Ovary (tissue), 3 donors: ENCODE results near the gene LRMDA.

Experiments used
- POLR2A ChIP-seq: fragments of 450-650 bp; IDR thresholded peaks from one replicate; pipeline ENCODE4 v1.6.1; 2017; ENCODE audit warnings: antibody characterized with exemption, mild to moderate bottlenecking, moderate library complexity
- TF ChIP-seq, protein P1 (sequence below), 3 donors: fragments of 450-650 bp in 2 of 3; fragments of 200-600 bp in 1 of 3; IDR thresholded peaks; one replicate each; pipeline versions ENCODE4 v1.5.1 to v1.8.0; 2016 to 2022; ENCODE audit warnings: antibody characterized with exemption in 3 of 3, mild to moderate bottlenecking in 1 of 3
- donor health status: DM: no; HTN: no; CAD: no.

DNA sequence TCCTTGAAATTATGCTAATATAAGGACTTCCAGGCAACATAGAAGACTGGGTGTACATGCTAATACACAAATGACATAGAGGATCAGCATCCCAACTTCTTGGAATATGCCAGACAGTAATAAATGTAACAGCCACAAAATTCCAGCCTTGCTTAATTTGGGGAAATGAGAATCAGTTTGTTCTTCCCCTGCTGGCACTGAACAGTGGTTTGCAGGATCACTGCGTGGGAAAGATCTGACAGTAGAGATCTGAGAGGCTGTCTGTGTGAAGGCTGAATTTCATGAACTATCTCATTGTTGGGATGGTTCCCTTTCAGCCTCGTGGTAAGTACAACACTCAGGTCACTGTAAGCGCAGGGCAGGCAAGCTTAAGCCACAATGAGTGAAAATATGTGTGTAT lies 1078.0 kb downstream of the LRMDA start:
- TF ChIP-seq, protein P1, sequence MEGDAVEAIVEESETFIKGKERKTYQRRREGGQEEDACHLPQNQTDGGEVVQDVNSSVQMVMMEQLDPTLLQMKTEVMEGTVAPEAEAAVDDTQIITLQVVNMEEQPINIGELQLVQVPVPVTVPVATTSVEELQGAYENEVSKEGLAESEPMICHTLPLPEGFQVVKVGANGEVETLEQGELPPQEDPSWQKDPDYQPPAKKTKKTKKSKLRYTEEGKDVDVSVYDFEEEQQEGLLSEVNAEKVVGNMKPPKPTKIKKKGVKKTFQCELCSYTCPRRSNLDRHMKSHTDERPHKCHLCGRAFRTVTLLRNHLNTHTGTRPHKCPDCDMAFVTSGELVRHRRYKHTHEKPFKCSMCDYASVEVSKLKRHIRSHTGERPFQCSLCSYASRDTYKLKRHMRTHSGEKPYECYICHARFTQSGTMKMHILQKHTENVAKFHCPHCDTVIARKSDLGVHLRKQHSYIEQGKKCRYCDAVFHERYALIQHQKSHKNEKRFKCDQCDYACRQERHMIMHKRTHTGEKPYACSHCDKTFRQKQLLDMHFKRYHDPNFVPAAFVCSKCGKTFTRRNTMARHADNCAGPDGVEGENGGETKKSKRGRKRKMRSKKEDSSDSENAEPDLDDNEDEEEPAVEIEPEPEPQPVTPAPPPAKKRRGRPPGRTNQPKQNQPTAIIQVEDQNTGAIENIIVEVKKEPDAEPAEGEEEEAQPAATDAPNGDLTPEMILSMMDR (IDR thresholded peaks at IDR 0.05): no peak
- TF ChIP-seq POLR2A: no peak
